Measurements from ENCODE around the gene MOB4.

MOB4 gene

DNA sequence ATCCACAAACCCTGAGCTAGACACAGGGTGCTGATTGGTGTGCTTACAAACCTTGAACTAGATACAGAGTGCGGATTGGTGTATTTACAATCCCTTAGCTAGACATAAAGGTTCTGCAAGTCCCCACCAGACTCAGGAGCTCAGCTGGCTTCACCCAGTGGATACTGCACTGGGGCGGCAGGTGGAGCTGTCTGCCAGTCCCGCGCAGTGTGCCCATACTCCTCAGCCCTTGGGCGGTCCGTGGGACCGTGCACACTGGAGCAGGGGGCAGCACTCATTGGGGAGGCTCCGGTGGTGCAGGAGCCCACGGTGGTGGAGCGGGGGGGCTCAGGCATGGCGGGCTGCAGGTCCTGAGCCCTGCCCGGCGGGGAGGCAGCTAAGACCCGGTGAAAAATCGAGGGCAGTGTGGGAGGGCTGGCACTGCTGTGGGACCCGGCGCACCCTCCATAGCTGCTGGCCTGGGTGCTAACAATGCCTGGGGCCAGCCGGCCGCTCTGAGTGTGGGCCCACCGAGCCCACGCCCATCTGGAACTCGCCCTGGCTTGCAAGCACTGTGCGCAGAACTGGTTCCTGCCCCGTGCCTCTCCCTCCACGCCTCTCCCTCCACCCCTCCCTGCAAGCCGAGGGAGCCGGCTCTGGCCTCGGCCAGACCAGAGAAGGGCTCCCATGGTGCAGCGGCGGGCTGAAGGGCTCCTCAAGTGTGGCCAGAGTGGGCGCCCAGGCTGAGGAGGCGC is 75.6 kb downstream of the MOB4 start:
- H3K4me3 ChIP-seq (ENCODE audit: low read depth in 1 of 2, low read length in 2 of 2), result no peak overlapping the region
- no peak overlapping the region for H3K27ac ChIP-seq (ENCODE audit: low read length)
- H3K4me1 ChIP-seq (ENCODE audit: control insufficient read depth in 1 of 2, insufficient read depth in 2 of 2, low read length in 2 of 2), result no peaks in the 10 kb centered on the region
- H3K9me3 ChIP-seq (ENCODE audit: control insufficient read depth in 1 of 2, low read length in 2 of 2), result no peaks in the 10 kb centered on the region
- H3K36me3 ChIP-seq (ENCODE audit: control insufficient read depth in 1 of 2, insufficient read depth in 2 of 2, low read length in 2 of 2), result no peaks in the 10 kb centered on the region
- no peaks in the 10 kb centered on the region for H3K27me3 ChIP-seq (ENCODE audit: low read depth, low read length)

GRCh38 chr2:197596766-197597165 is 80.9 kb downstream of the MOB4 start:
- no peaks in the 10 kb centered on the region for H3K27me3 ChIP-seq (ENCODE audit: low read depth, low read length)
- H3K4me3 ChIP-seq (ENCODE audit: low read depth in 1 of 2, low read length in 2 of 2), result no peak overlapping the region
- H3K27ac ChIP-seq (ENCODE audit: low read length), result no peak overlapping the region
- no peaks in the 10 kb centered on the region for H3K4me1 ChIP-seq (ENCODE audit: control insufficient read depth in 1 of 2, insufficient read depth in 2 of 2, low read length in 2 of 2)
- no peaks in the 10 kb centered on the region for H3K9me3 ChIP-seq (ENCODE audit: control insufficient read depth in 1 of 2, low read length in 2 of 2)
- no peaks in the 10 kb centered on the region for H3K36me3 ChIP-seq (ENCODE audit: control insufficient read depth in 1 of 2, insufficient read depth in 2 of 2, low read length in 2 of 2)

- H3K4me1 ChIP-seq (ENCODE audit: control insufficient read depth in 1 of 2, insufficient read depth in 2 of 2, low read length in 2 of 2), result no peaks in the 10 kb centered on the region
- no peaks in the 10 kb centered on the region for H3K9me3 ChIP-seq (ENCODE audit: control insufficient read depth in 1 of 2, low read length in 2 of 2)
- H3K27ac ChIP-seq (ENCODE audit: low read length), result no peak overlapping the region
- H3K36me3 ChIP-seq (ENCODE audit: control insufficient read depth in 1 of 2, insufficient read depth in 2 of 2, low read length in 2 of 2), result no peaks in the 10 kb centered on the region
- H3K27me3 ChIP-seq (ENCODE audit: low read depth, low read length), result no peaks in the 10 kb centered on the region
- H3K4me3 ChIP-seq (ENCODE audit: low read depth in 1 of 2, low read length in 2 of 2), result no peak overlapping the region
Measured at GRCh38 chr2:197597166-197597565, 81.3 kb downstream of the MOB4 start.

DNA sequence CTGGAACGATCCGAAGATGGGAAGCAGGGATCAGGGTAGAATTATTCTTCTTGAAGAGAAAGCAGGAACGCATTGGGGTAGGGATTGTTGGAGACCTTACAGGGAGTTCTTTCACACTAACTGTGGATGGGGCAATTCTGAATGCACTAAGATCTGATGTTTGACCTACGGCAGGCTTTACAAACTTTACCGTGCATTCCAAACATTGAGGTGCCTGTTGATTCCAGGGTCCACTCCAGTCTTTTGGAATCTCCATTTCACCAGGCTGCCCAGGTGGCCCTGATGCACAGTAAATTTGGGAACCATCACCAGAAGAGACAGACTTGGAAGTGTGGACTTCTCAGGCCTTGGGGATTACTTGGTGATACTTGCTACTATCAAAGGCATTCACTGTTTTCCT is 82.6 kb downstream of the MOB4 start:
- no peaks in the 10 kb centered on the region for H3K9me3 ChIP-seq (ENCODE audit: control insufficient read depth in 1 of 2, low read length in 2 of 2)
- no peaks in the 10 kb centered on the region for H3K36me3 ChIP-seq (ENCODE audit: control insufficient read depth in 1 of 2, insufficient read depth in 2 of 2, low read length in 2 of 2)
- H3K4me3 ChIP-seq (ENCODE audit: low read depth in 1 of 2, low read length in 2 of 2), result no peak overlapping the region
- no peaks in the 10 kb centered on the region for H3K4me1 ChIP-seq (ENCODE audit: control insufficient read depth in 1 of 2, insufficient read depth in 2 of 2, low read length in 2 of 2)
- no peak overlapping the region for H3K27ac ChIP-seq (ENCODE audit: low read length)
- H3K27me3 ChIP-seq (ENCODE audit: low read depth, low read length), result no peaks in the 10 kb centered on the region

DNA sequence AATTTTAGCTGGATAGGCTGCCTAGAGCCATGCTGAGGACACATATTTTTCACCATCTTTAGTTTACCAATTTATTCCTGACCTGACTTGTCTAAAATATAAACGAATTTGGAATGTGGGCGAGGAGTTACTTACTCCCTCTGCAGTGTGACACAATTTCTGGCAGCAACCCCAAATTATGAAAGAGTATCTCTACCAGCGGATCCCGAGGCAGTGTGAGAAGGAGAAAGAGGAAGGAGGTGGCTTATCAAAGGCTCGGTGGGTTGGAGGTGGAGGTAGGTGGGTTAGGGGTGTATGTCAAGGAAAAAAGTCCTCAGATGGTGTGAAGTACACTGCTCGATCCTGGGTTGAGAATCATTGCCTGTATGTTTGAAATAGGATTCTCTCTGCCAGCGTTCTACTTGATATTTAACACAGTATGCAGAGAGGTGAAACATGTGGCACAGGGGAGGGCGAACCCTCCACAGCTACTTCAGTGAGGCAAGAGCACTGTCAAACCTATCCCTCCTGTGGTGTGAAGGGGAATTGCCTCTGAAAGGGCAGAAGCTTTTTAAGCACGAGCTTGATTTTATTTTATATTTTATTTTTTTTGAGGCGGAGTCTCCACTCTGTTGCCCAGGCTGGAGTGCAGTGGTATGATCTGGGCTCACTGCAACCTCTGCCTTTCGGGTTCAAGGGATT is 83.6 kb downstream of the MOB4 start:
- Histone ChIP-seq H3K4me1 (ENCODE audit: control insufficient read depth in 1 of 2, insufficient read depth in 2 of 2, low read length in 2 of 2) (no peaks in the 10 kb centered on the region), H3K27ac (ENCODE audit: low read length) (no peak overlapping the region), H3K9me3 (ENCODE audit: control insufficient read depth in 1 of 2, low read length in 2 of 2) (no peaks in the 10 kb centered on the region)

DNA sequence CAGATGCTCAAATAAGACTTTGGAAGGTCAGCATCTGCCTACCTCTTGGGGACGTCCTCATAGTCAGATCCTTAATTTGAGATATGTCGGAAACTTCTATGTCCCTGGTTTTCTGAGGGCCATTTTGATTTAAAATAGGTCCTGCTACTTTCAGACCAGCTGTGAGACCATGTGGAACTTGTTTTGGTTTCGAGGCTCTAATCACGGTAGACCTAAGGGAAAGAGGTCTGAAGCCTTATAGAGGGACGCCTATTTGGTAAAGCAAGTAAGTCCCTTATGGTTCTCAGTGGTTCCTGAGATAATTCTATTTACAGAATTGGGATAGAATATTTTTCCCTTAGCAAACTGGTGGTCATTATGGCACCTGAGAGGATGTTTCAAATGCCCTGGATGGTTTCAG is 84.4 kb downstream of the MOB4 start:
- no peaks in the 10 kb centered on the region for H3K4me1 ChIP-seq (ENCODE audit: control insufficient read depth in 1 of 2, insufficient read depth in 2 of 2, low read length in 2 of 2)
- no peak overlapping the region for H3K27ac ChIP-seq (ENCODE audit: low read length)
- H3K27me3 ChIP-seq (ENCODE audit: low read depth, low read length), result no peaks in the 10 kb centered on the region
- H3K9me3 ChIP-seq (ENCODE audit: control insufficient read depth in 1 of 2, low read length in 2 of 2), result no peaks in the 10 kb centered on the region
- no peak overlapping the region for H3K4me3 ChIP-seq (ENCODE audit: low read depth in 1 of 2, low read length in 2 of 2)
- H3K36me3 ChIP-seq (ENCODE audit: control insufficient read depth in 1 of 2, insufficient read depth in 2 of 2, low read length in 2 of 2), result no peaks in the 10 kb centered on the region

More for the DNA sequence above, 83.6 kb downstream of the MOB4 start:
- Histone ChIP-seq H3K36me3 (ENCODE audit: control insufficient read depth in 1 of 2, insufficient read depth in 2 of 2, low read length in 2 of 2) (no peaks in the 10 kb centered on the region), H3K27me3 (ENCODE audit: low read depth, low read length) (no peaks in the 10 kb centered on the region), H3K4me3 (ENCODE audit: low read depth in 1 of 2, low read length in 2 of 2) (no peak overlapping the region)

GRCh38 chr2:197601726-197602125 is 85.9 kb downstream of the MOB4 start:
- no peaks in the 10 kb centered on the region for H3K9me3 ChIP-seq (ENCODE audit: control insufficient read depth in 1 of 2, low read length in 2 of 2)
- H3K27ac ChIP-seq (ENCODE audit: low read length), result no peak overlapping the region

More at GRCh38 chr2:197601726-197602125, 85.9 kb downstream of the MOB4 start:
- Histone ChIP-seq H3K4me3 (ENCODE audit: low read depth in 1 of 2, low read length in 2 of 2) (no peak overlapping the region), H3K4me1 (ENCODE audit: control insufficient read depth in 1 of 2, insufficient read depth in 2 of 2, low read length in 2 of 2) (no peaks in the 10 kb centered on the region), H3K27me3 (ENCODE audit: low read depth, low read length) (no peaks in the 10 kb centered on the region), H3K36me3 (ENCODE audit: control insufficient read depth in 1 of 2, insufficient read depth in 2 of 2, low read length in 2 of 2) (no peaks in the 10 kb centered on the region)

All from muscle layer of duodenum (tissue), 2 donors.